Stomach (tissue), 4 donors: ENCODE results near the gene DGCR8.

Source experiments
- EP300 ChIP-seq: sonication (generic); formaldehyde crosslinking; IDR thresholded peaks from one replicate; pipeline ENCODE4 v1.6.1; 2017; ENCODE audit warnings: antibody characterized with exemption
- POLR2AphosphoS5 ChIP-seq, 3 donors: sonication (generic); formaldehyde crosslinking; IDR thresholded peaks; one replicate each; pipeline ENCODE4 v1.6.1; 2016; ENCODE audit warnings: antibody characterized with exemption in 3 of 3
- TF ChIP-seq, protein P1 (sequence below), 7 experiments: fragments of 450-650 bp in 4 of 7; fragments of 200-600 bp in 3 of 7; sonication (generic) in 3 of 7; IDR thresholded peaks; one replicate each; pipeline ENCODE4 v1.5.1; 2016 to 2019; ENCODE audit warnings: antibody characterized with exemption in 7 of 7, control low read depth in 2 of 7, mild to moderate bottlenecking in 1 of 7

DNA sequence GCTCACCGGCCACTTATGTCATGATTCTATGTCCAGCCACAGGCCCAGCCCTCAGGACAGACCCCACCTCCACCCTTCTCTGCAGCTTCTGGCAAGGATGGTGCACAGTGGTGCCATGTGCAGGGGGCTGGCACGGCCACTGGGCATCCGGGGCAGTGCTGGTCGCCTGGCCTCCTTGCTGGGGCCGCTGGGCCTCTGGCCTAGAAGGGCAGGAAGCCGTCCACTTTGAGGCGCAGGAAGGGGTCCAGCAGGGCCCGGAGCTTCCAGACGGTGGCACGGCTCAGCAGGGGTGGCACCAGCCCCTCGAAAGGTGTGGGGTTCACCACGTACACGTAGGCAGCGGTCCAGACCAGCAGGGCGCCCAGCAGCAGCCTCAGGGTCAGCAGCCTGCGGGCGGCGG, 68.4 kb downstream of the DGCR8 start:
- TF ChIP-seq, protein P1, sequence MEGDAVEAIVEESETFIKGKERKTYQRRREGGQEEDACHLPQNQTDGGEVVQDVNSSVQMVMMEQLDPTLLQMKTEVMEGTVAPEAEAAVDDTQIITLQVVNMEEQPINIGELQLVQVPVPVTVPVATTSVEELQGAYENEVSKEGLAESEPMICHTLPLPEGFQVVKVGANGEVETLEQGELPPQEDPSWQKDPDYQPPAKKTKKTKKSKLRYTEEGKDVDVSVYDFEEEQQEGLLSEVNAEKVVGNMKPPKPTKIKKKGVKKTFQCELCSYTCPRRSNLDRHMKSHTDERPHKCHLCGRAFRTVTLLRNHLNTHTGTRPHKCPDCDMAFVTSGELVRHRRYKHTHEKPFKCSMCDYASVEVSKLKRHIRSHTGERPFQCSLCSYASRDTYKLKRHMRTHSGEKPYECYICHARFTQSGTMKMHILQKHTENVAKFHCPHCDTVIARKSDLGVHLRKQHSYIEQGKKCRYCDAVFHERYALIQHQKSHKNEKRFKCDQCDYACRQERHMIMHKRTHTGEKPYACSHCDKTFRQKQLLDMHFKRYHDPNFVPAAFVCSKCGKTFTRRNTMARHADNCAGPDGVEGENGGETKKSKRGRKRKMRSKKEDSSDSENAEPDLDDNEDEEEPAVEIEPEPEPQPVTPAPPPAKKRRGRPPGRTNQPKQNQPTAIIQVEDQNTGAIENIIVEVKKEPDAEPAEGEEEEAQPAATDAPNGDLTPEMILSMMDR (IDR thresholded peaks at IDR 0.05) = no peak
- TF ChIP-seq POLR2AphosphoS5 (IDR thresholded peaks at IDR 0.05) (no peak), EP300 (no peak)
